Renal pelvis (tissue), 12 donors: ENCODE results near the gene TRABD2A. TPM values are rescaled to one million over a fixed set of nuclear protein-coding genes. Genes with fewer than 3 reads are reported as not detected.
"Not testable (repeated sequence)": the region's sequence is repeated elsewhere in the genome, so short reads cannot be mapped to it uniquely, and the experiment has no call there.

Experiments
- DNase-seq: peaks from one replicate; pipeline ENCODE4 v3.0.0-alpha.2; 2013
- long read RNA-seq, 16 experiments: transcript quantifications; one replicate each; lab custom pipeline, GENCODE V29; 2026
- polyA plus RNA-seq, 3 donors: library from polyadenylated mRNA; unstranded; fragments of 120-200 nt; gene quantifications; one replicate each; pipeline ENCODE4 v1.2.1, GENCODE V29; 2013; ENCODE audit not compliant: insufficient read length in 3 of 3

TRABD2A gene, protein sequence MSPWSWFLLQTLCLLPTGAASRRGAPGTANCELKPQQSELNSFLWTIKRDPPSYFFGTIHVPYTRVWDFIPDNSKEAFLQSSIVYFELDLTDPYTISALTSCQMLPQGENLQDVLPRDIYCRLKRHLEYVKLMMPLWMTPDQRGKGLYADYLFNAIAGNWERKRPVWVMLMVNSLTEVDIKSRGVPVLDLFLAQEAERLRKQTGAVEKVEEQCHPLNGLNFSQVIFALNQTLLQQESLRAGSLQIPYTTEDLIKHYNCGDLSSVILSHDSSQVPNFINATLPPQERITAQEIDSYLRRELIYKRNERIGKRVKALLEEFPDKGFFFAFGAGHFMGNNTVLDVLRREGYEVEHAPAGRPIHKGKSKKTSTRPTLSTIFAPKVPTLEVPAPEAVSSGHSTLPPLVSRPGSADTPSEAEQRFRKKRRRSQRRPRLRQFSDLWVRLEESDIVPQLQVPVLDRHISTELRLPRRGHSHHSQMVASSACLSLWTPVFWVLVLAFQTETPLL
- under 1 TPM; 0.30 to 0.88 (median 0.36) TPM for polyA plus RNA-seq
- long read RNA-seq, donor 1, partial matches to known transcripts, result 4,720 of 4,858 reads
- long read RNA-seq, donor 1, other reads (novel, unspliced or antisense), result 137 of 4,858 reads
- long read RNA-seq, donor 2, result 0 reads
- long read RNA-seq, donor 3, partial matches to known transcripts, result 3,214 of 3,313 reads
- long read RNA-seq, donor 3, other reads (novel, unspliced or antisense), result 99 of 3,313 reads
- long read RNA-seq, donor 4, partial matches to known transcripts, result 4,081 of 4,200 reads
- long read RNA-seq, donor 4, other reads (novel, unspliced or antisense), result 119 of 4,200 reads
- long read RNA-seq, donor 5, partial matches to known transcripts, result 2,367 of 2,405 reads
- long read RNA-seq, donor 5, other reads (novel, unspliced or antisense), result 38 of 2,405 reads
- long read RNA-seq, donor 6, partial matches to known transcripts, result 3,257 of 3,327 reads
- long read RNA-seq, donor 6, other reads (novel, unspliced or antisense), result 70 of 3,327 reads
- long read RNA-seq, donor 7, partial matches to known transcripts, result 4,269 of 4,353 reads
- long read RNA-seq, donor 7, other reads (novel, unspliced or antisense), result 84 of 4,353 reads
- long read RNA-seq, donor 8, partial matches to known transcripts, result 1,473 of 1,503 reads
- long read RNA-seq, donor 8, other reads (novel, unspliced or antisense), result 30 of 1,503 reads
- long read RNA-seq, donor 9, partial matches to known transcripts, result 4,023 of 4,157 reads
- long read RNA-seq, donor 9, other reads (novel, unspliced or antisense), result 134 of 4,157 reads
- long read RNA-seq, donor 10, partial matches to known transcripts, result 3,574 of 3,670 reads
- long read RNA-seq, donor 10, other reads (novel, unspliced or antisense), result 95 of 3,670 reads
- long read RNA-seq, donor 11, partial matches to known transcripts, result 2,703 of 2,777 reads
- long read RNA-seq, donor 11, other reads (novel, unspliced or antisense), result 74 of 2,777 reads
- long read RNA-seq, donor 12, partial matches to known transcripts, result 4,675 of 4,792 reads
- long read RNA-seq, donor 12, other reads (novel, unspliced or antisense), result 116 of 4,792 reads
- long read RNA-seq, donor 13, partial matches to known transcripts, result 3,006 of 3,058 reads
- long read RNA-seq, donor 13, other reads (novel, unspliced or antisense), result 52 of 3,058 reads
- long read RNA-seq, donor 14, result 0 reads
- long read RNA-seq, donor 15, partial matches to known transcripts, result 5,136 of 5,194 reads
- long read RNA-seq, donor 15, other reads (novel, unspliced or antisense), result 52 of 5,194 reads
- long read RNA-seq, donor 16, partial matches to known transcripts, result 3,889 of 3,998 reads
- long read RNA-seq, donor 16, other reads (novel, unspliced or antisense), result 109 of 3,998 reads

DNA sequence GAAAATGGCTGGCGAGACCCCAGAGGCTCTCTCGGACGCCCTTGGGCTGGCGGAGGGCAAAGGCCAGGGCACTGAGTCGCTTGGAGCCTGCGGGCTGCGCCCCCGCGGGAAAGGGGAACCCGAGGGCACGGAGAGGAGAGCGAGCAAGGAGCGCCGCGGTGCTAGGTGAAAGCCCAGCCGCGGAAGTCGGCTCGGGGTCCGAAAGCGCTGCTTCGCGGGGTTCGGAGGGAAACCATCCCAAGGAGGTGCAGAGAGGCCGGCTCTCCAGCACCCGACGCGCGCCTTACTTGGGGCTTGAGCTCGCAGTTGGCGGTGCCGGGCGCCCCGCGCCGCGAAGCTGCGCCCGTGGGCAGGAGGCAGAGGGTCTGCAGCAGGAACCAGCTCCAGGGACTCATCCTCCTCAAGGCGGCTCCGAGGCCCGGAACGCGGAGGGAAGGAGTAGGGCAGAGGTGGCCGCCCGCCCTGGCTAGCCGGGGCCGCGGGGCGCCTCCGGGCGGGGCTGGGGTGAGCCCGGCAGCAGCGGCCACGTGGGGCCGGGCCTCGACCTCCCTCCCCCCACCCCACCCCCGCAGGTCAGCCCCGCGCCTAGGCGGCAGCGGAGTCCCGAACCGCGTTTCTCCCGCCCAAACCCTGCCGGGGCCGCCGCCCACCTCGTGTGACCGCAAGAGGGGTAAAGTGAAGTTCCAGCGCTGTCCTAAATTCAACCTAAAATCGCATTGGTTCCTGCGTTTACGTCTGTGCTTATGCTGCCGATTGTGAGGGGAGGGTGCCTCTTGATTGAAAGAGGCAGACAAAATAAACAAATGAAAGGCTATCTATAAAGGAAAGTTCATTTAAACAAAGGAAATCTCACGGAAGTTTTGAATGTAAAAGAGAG is at the start of gene TRABD2A:
Gene TRABD2A (minus strand): TSS at position 440 of the 877 bp plus-strand sequence. CDS start 45 bp downstream, at position 395.
- DNase-seq, result no peak

DNA sequence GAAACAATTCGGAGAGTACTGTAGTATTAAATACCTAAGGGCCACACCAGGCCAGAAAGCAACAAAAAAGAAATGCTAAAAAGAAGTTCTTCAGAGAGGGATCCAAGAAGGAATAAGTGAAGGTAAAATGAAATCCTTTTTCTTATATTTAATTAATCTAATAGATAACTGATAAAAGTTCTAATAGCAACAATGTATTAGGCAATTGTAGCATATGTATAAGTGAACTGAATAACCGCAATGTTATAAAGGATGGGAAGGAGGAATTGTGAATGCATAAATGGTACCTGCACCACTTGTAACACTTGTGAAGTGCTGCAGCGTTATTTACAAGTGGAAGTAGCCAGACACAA is 46.4 kb upstream of the TRABD2A start:
- DNase-seq, result no peak

DNA sequence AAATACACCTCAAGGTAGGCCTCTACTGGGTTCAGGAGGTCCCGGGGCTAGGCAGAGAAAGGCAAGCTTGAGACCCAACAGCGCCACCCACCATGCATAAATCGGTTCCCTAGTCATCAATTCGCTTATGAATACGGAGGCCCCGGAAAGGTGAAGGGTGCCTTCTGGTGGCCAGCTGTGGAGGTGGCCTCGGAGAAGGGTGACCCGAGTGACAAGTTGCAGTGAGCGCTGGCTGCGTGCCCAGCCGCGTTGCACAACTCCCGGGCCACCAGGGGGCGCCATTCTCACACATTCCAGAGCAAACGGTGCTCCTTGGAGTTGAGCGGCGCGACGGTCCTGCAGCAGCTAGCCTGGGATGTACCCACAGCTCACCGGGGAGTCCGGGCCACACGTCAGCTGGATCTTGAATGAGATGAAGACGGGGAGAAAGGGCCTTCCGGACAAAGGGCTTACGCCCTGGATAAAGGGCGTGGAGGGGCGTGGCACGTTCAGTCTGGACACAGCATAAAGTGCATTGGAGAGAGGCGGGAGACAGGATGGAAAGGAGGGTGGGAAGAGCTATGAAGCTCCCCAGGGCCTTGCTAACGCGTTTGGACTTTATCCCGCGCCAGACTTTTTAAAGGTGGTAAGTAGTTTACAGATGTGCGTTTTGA is 45.0 kb upstream of the TRABD2A start:
- DNase-seq, result peak; percentile 93

DNA sequence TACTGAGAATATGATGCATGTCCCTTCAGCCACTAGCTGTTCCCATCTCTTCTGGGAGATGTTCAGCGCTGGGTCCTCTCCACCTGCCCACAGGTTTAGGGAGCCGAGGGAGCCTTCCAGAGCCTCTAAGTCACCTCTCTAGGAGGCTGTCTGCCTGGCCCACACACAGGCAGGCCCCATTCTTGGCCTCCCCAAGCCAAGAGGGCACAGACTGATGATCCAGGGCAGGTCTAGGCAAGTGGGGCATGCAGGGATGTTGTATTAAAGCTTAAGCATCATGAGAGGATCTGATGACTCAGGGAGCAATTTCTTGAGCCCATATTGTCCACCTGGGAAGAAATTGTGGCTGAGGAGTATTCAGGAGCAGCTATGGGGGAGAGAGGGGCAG is 44.4 kb upstream of the TRABD2A start:
- no peak for DNase-seq

GRCh38 chr2:84924173-84925106 is 43.6 kb upstream of the TRABD2A start:
- no peak for DNase-seq

GRCh38 chr2:84923009-84923408 is 42.1 kb upstream of the TRABD2A start:
- no peak for DNase-seq

GRCh38 chr2:84919885-84920580 is 39.1 kb upstream of the TRABD2A start:
- DNase-seq, result peak; percentile 26

- DNase-seq, result no peak
These were observed 37.5 kb upstream of the TRABD2A start for GRCh38 chr2:84918430-84918829.

DNA sequence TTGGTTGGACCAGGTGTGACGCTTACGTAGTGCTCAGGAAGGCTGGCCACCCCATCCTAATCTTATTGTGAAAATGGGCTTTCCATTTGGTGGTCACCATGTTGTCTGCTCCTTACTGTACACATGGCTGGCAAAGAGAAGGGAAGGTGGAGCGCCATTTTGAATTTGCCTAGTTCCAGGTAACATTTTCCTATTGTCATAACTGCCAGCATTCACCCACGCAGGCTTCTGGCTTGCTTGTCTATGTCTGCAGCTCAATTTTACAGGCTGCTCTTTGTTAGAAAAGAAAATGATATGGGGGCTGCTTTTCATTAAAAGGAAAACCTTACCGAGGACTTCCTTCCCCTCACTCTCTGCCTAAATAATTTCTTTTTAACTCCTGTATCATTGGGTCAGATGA is 36.9 kb upstream of the TRABD2A start:
- not testable (repeated sequence) for DNase-seq

DNA sequence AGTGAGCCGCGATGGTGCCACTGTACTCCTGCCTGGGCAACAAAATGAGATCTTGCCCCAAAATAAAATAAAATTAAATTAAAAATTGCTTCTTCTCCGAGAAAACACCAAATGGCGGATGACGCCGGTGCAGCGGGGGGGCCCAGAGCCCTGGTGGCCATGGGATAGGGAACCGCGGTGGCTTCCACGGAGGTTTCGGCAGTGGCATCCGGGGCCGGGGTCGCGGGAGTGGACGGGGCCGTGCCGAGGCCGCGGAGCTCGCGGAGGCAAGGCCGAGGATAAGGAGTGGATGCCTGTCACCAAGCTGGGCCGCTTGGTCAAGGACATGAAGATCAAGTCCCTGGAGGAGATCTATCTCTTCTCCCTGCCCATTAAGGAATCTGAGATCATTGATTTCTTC is 34.8 kb upstream of the TRABD2A start:
- not testable (repeated sequence) for DNase-seq

GRCh38 chr2:84914334-84914733 is 33.5 kb upstream of the TRABD2A start:
- DNase-seq, result no peak

GRCh38 chr2:84912984-84913383 is 32.1 kb upstream of the TRABD2A start:
- DNase-seq, result no peak

- DNase-seq, result no peak
These were observed 30.3 kb upstream of the TRABD2A start for GRCh38 chr2:84911135-84911678.

DNA sequence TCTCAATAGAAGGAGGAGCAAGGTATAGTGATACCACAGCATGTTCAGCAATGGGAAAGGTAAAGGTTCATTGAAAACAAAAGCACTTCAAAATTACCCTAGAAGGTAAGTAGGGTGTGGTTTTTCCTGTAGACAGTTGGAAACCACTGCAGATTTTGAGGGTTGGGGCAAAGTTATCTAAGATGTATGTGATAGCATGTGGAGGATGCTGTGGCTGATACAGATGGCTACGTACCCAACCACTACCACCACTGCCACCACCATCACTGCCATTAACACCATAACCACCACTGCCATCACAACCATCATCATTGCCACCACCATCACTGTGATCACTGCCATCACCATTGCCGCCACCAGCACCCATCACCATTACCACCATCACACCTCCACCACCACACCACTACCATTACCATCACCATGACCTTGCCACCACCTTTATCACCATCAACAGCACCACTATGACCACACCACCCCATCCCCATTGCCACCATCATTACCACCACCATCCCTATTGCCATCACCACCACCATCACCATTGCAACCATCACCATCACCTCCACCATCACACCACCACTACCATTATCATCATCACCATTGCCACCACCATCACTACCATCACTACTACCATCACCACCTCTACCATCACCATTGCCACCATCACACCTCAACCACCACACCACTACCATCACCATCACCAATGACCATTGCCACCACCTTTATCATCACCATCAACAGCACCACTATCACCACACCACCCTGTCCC is 28.2 kb upstream of the TRABD2A start:
- DNase-seq, result no peak

GRCh38 chr2:84906900-84907714 is 26.2 kb upstream of the TRABD2A start:
- peak; percentile 72 for DNase-seq
